ENCODE results near the gene NRP1. TPM values are rescaled to one million over a fixed set of nuclear protein-coding genes. Genes with fewer than 3 reads are reported as not detected.

NRP1 gene
- total RNA-seq, 4 donors from 2014 or later, result 8.2 to 24.6 (median 18.7) TPM

- intact Hi-C loops (cut with DNase I; ENCODE audit: low total_unique reads), result loop anchor here (10.0 kb wide), 1 partner anchor 1299 kb away; no protein-coding TSS in a partner anchor
- TF ChIP-seq POLR2A (IDR thresholded peaks at IDR 0.05), result no peak
- no peak for TF ChIP-seq CTCF (IDR thresholded peaks at IDR 0.05)
- peak; percentile 29 to 89 for DNase-seq (ENCODE audit: low spot score in 2 of 2)
- peak overlapping the region; percentile 48 for H3K4me3 ChIP-seq (ENCODE audit: low read depth, poor library complexity, severe bottlenecking)
- WGBS, 2 donors, result 1% methylated on average over 29 to 43 of the region's 52 CpGs
These were observed 1.5 kb upstream of the NRP1 start for GRCh38 chr10:33335801-33336581.

- no peak for DNase-seq (ENCODE audit: low spot score in 2 of 2)
- TF ChIP-seq POLR2A (IDR thresholded peaks at IDR 0.05), result no peak
- no peak for TF ChIP-seq CTCF (IDR thresholded peaks at IDR 0.05)
- peak overlapping the region; percentile 48 for H3K4me3 ChIP-seq (ENCODE audit: low read depth, poor library complexity, severe bottlenecking)
- WGBS, 2 donors, result 0 to 1% methylated on average over 10 to 17 of the region's 21 CpGs
- intact Hi-C loops (cut with DNase I; ENCODE audit: low total_unique reads), result loop anchor here (10.0 kb wide), 1 partner anchor 1299 kb away; no protein-coding TSS in a partner anchor
These were observed 1.0 kb upstream of the NRP1 start for GRCh38 chr10:33335551-33335800.

GRCh38 chr10:33334805-33335550 lies 511 bp upstream of the NRP1 start:
- peak overlapping the region; percentile 48 for H3K4me3 ChIP-seq (ENCODE audit: low read depth, poor library complexity, severe bottlenecking)
- intact Hi-C loops (cut with DNase I; ENCODE audit: low total_unique reads), result loop anchor here (10.0 kb wide), 1 partner anchor 1300 kb away; no protein-coding TSS in a partner anchor
- TF ChIP-seq CTCF (IDR thresholded peaks at IDR 0.05) (peak in 1 of 3 donors; percentile 20), POLR2A (IDR thresholded peaks at IDR 0.05) (no peak)
- WGBS, 2 donors, result 1 to 2% methylated on average over 19 to 49 of the region's 68 CpGs
- DNase-seq (ENCODE audit: low spot score in 2 of 2), result peak; percentile 58 to 94

GRCh38 chr10:33333260-33334101 lies 986 bp downstream of the NRP1 start:
- intact Hi-C loops (cut with DNase I; ENCODE audit: low total_unique reads), result loop anchor here (10.0 kb wide), 1 partner anchor 1301 kb away; no protein-coding TSS in a partner anchor
- peak overlapping the region; percentile 63 for H3K4me3 ChIP-seq (ENCODE audit: low read depth, poor library complexity, severe bottlenecking)
- DNase-seq (ENCODE audit: low spot score in 2 of 2), result no peak
- TF ChIP-seq POLR2A (IDR thresholded peaks at IDR 0.05) (no peak), CTCF (IDR thresholded peaks at IDR 0.05) (no peak)
- WGBS, 2 donors, result 10 to 17% methylated on average over 7 of the region's 7 CpGs

GRCh38 chr10:33332183-33333065 lies 2.0 kb downstream of the NRP1 start:
- intact Hi-C loops (cut with DNase I; ENCODE audit: low total_unique reads), result loop anchor here (10.0 kb wide), 1 partner anchor 1302 kb away; no protein-coding TSS in a partner anchor
- TF ChIP-seq POLR2A (IDR thresholded peaks at IDR 0.05) (no peak), CTCF (IDR thresholded peaks at IDR 0.05) (no peak)
- DNase-seq (ENCODE audit: low spot score in 2 of 2), result no peak
- WGBS, 2 donors, result 21 to 32% methylated on average over 5 of the region's 5 CpGs
- H3K4me3 ChIP-seq (ENCODE audit: low read depth, poor library complexity, severe bottlenecking), result peak overlapping the region; percentile 2

Measured in lower leg skin (tissue), 4 donors.